CD4-positive, alpha-beta T cell treated with Interleukin-21 for 1 hour (primary cell): ENCODE results near the gene ICAM2.
"Not testable (repeated sequence)": the region's sequence is repeated elsewhere in the genome, so short reads cannot be mapped to it uniquely, and the experiment has no call there.

Experiments used
- DNase-seq: peaks from one replicate; pipeline ENCODE4 v3.0.0-alpha.2; 2020

Gene ICAM2

DNA sequence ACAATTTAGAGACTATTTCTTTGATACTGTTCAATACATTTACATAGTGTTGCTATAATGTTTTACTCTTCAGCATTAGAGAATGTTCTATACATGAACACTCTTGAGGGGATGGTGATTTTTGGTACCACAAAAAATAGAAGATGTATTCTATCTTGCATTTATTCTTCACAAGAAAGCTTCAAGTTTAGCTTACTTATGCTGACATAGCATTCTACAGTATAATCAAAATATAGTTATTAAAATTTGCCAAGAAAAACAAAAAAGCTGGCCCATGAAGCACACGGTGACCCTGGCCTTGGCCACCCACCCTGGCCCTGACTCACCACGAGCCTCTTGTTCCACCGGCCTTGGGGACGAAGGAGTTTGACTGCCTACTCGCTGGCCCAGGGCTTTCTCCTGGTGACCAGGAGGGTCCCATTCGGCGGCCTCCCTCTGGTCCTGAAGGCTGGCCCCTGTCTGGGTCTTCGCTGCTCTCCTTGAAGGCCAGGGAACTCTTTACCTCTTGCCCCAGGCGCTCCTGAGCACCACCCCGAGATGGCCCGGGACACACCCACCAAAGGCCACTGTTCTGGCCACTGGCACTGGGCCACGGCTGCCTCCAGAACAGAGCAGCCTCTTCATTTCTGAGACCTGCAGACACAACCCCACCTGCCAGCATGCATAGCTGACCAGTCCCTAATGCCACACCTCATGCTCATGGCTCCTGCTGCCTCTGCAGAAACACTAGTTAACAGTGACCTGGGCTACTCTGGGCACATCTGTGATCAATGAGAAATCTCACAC lies 22.5 kb upstream of the ICAM2 start:
- DNase-seq = no peak

DNA sequence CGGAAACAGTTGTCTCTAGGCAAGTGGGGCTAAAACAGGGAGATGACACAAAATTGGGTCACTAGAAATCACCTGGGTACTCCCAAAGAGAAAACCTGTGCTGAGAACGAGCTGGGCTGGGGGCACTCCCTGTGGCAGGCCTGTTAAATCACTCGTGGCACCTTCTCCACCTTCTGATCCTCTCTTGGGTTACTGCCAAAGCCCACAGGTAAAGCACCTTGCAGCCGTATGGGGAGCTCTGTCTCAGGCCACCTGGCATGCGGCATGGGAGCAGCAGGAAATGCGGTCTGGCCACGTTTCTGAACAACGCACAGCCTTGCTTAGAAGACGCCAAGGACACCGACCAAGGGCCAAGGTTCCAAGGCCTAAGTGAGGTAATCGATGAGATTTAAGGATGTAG lies 21.5 kb upstream of the ICAM2 start:
- DNase-seq = no peak

DNA sequence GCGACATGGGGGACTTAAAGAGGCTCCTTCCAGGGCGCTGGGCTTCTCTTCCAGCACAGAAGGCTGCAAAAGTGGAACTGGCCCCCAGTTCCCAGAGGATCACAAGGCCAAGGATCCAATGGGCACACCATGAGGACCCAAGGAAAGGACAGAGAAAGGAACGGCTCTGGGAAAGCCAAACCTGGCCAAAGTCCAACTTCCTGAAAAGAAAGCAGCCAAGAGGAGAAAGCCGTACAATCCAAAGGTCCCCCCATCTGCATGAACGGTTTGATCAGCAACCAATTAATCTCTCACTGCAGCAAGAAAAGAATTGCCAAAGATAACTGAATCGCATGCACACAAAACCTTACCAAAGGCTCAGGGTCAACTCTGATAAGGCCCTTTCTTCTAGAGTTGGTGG lies 19.8 kb upstream of the ICAM2 start:
- DNase-seq = no peak

- no peak for DNase-seq
These were observed 18.6 kb upstream of the ICAM2 start for GRCh38 chr17:64039106-64039400.

- DNase-seq = no peak
These were observed 18.1 kb upstream of the ICAM2 start for GRCh38 chr17:64038331-64039105.

DNA sequence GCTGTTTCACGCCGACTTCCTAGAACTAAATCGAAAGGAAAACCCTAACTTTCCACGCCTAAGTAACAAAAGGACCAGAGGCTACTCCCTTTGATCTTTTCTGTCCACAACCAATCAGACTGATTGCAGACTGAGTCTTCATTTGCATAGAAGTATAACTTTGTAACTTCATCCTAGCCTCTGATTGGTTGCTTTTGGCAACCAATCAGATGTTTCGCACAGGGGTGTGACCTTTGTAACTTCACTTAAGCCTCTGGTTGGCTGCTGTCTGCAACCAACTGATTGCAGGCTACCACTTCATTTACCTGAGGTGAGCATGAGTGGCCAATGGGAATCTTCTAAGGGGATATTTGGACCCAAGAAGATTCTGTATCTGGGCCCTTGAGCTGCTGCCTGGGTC lies 17.4 kb upstream of the ICAM2 start:
- DNase-seq = no peak

DNA sequence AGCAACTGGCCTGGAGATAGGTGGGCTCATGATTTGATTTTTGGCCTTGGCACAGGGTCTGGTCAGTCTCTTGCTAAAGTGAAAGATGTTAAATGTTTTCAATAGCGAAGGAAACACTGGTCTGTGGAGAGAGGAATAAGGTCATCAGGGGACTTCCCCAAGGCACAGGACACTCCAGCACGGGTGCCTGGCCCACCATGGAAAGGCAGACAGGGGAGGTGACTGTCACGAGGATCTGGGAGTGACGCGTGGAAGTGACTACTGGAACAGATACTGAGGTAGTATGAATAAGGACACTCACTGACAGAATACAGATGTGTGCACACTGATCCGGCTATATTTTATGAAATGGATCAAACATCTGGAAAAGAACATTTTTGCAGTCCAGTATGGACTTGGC lies 16.7 kb upstream of the ICAM2 start:
- DNase-seq = no peak

GRCh38 chr17:64036198-64036922 lies 15.9 kb upstream of the ICAM2 start:
- no peak for DNase-seq

DNA sequence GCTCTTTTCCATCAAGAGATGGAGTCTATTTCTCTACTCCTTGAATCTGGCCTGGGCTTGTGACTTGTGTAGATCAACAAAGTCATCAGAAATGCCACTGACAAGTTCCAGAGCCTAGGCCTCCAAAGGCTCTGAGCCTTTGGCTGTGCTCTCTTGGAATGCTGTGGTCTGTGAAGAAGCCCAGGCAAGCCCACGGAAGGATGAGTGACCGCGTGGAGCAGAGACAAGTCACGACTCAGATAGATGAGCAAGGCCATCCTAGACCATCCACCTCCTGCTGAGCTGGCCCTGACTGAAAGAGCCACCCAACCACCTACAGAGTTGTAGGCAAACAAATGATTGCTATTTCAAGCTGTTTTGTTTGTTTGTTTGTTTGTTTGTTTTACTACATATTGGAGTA lies 11.6 kb upstream of the ICAM2 start:
- no peak for DNase-seq

DNA sequence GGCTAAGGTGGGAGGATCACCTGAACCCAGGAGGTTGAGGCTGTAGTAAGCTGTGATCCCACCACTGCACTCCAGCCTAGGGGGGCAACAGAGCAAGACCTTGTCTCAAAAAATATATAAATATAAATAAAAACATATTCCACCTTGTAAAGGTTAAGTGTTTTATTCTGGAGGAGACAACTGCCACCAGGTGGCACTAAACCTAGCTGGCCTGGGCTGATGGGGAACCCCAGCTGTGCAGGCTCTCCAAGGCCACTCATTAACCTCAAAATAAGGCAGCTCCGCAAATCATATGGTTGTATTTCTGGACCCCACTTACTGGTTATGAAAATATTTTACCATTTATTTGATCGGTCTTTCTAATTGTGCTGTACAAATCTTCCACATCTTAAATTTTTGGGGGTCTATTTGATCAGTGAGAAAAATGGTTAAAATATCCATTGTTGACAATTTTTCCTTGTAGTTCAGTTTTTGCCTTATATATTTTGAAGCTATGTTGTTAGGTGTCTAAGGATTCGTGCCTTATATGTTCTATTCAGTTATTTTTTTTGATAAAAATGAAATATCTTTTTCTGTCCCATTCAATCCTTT lies 8.5 kb upstream of the ICAM2 start:
- DNase-seq = peak; percentile 82

DNA sequence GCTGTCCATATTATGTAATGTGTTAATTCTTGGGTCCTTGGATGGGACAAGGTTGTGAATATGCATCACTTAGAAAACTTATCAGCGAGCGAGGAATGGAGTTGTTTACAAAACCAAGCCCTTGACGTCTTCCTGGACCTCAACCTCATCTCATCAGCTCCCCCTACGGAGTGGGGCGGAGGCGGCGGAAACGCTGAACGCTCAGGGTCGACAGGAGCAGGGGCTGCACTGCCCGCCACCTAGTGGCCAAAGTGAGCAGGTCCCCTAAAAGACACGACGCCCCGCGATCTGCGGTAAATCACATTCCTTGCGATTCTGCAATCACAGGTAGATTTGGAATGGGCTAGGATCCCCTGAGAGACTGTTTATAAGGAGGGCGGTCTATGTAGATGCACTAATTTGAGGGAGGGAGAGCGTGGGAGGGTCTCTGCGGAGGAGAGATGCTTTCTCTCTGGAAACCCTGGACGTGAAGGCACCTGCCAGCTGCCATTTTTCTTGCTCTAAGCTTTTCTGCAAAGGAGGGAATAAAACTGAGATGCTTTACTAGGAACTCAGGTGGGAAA lies 5.4 kb upstream of the ICAM2 start:
- DNase-seq = peak; percentile 96

DNA sequence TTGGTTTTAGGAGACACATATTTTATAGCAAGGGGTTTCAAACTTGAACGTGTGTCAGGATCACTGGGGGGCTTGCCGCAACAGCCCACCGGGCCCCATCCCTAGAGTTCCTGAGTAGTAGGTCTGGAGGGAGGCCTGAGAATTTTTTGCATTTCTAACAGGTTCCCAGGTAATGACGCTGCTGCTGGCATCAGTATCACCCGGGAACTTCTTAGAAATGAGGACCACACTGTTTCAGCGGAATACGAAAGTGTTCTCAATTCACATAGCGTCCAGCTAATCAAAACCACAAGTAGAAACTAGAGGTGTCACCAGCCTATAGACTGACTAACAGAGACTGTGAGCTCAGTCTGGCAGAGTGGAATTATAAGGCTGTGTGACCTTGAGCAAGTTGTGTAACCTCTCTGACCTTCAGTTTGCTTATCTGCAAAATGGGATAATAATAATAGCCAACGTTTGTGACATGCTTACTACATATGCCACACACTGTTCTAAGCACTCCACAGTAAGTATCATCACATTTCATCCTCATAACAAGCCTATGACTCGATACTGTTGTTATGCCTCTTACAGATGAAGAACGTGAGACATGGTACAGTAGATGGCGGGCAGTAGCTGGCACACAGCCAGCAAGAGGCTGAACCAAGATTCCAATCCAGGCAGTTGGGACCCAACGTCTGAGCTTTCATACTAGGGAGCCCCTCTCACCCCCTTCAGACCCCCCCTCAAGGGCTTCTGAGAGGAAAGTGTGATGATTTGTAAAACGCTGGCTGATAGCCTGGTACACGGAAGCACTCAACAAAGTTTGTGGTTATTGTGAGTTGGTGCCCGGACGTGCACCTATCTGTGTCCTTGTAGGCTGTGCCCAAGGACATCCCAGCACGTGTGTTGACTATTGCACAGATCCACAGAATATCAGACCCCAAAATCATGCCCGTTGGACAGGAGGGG lies 4.6 kb upstream of the ICAM2 start:
- DNase-seq = peak; percentile 80

DNA sequence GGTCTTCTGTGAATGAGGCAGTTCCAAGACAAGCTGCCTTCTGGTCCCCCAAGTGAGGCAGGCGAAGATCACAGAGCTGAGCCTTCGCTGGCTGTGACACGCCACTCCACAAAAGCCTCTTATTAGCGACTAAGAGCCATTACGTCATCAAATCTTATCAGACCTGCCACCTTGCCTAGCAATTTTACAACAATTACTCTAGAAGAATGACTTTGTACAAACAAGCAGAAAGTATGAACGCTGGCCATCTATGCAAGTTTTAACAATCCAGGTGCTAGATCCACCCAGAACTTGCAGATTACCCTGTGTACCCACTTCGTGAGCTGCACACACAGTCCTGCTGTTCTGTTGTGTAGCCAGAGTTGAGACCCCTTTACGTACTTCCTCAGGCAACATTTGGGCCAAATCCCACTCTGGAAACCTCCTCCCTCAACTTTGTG lies 3.8 kb upstream of the ICAM2 start:
- no peak for DNase-seq

- no peak for DNase-seq
These were observed 2.2 kb upstream of the ICAM2 start for GRCh38 chr17:64022611-64023063.

GRCh38 chr17:64019551-64019961 lies 877 bp downstream of the ICAM2 start:
- DNase-seq = not testable (repeated sequence)

GRCh38 chr17:64017381-64017980 lies 3.0 kb downstream of the ICAM2 start:
- DNase-seq = peak; percentile 49

- DNase-seq = no peak
These were observed 3.5 kb downstream of the ICAM2 start for GRCh38 chr17:64016974-64017373.

- DNase-seq = peak; percentile 40
These were observed 4.1 kb downstream of the ICAM2 start for GRCh38 chr17:64016231-64016784.

DNA sequence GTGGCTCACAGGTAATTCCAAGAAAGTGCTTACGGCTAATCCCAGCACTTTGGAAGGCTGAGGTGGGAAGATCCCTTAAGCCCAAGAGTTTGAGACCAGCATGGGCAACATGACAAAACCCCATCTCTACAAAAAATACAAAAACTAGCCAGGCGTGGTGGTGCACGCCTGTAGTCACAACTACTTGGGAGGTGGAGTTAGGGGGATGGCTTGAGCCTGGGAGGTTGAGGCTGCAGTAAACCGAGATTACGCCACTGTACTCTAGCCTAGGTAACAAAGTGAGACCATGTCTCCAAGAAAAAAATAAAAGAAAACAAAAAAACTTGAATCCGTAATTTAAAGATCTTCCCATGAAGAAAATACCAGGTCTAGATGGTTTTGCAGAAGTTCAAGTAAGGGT lies 5.0 kb downstream of the ICAM2 start:
- no peak for DNase-seq

GRCh38 chr17:64009571-64010402 lies 10.6 kb downstream of the ICAM2 start:
- no peak for DNase-seq
